H1 (cell line): ENCODE measurements around the gene IL3. TPM values are rescaled to one million over a fixed set of nuclear protein-coding genes. Genes with fewer than 3 reads are reported as not detected.

ENCODE experiments used
- CHD7 ChIP-seq: fragments of 300-600 bp; sonication (generic); IDR thresholded peaks from 2 replicates; pipeline ENCODE4 v1.7.1; 2012; ENCODE audit warnings: low read length, moderate library complexity, mild to moderate bottlenecking, inconsistent platforms; ENCODE audit not compliant: insufficient replicate concordance
- EZH2 ChIP-seq: fragments of 200-600 bp; sonication (generic); IDR thresholded peaks from 2 replicates; pipeline ENCODE4 v1.7.1; 2012; ENCODE audit warnings: low read depth, mild to moderate bottlenecking, moderate library complexity, low read length, inconsistent platforms; ENCODE audit not compliant: severe bottlenecking
- GABPA ChIP-seq: IDR thresholded peaks from 2 replicates; pipeline ENCODE4 v1.6.1; 2011; ENCODE audit warnings: mild to moderate bottlenecking, low read length, moderate library complexity, borderline replicate concordance; ENCODE audit not compliant: insufficient read depth
- KDM1A ChIP-seq: fragments of 200-600, 300-600 bp; sonication (generic); IDR thresholded peaks from 2 replicates; pipeline ENCODE4 v1.7.1; 2016; ENCODE audit warnings: mild to moderate bottlenecking, low read length, borderline replicate concordance
- NRF1 ChIP-seq: IDR thresholded peaks from 2 replicates; pipeline ENCODE4 v1.6.1; 2011; ENCODE audit warnings: mild to moderate bottlenecking, low read depth, low read length, improper control_type of control experiment
- RAD21 ChIP-seq, 2 experiments: IDR thresholded peaks in 1 of 2; conservative IDR thresholded peaks in 1 of 2; 2 replicates each; pipeline ENCODE4 v1.6.1; 2011; ENCODE audit warnings: low read depth in 2 of 2, low read length in 2 of 2, improper control_type of control experiment in 1 of 2, inconsistent platforms in 1 of 2, mild to moderate bottlenecking in 1 of 2, moderate library complexity in 1 of 2
- RBBP5 ChIP-seq: IDR thresholded peaks from 2 replicates; pipeline ENCODE4 v1.7.1; 2012; ENCODE audit warnings: low read depth, mild to moderate bottlenecking, inconsistent platforms, low read length, moderate library complexity, borderline replicate concordance
- polyA plus RNA-seq, 7 experiments: library from polyadenylated mRNA; depleted of rRNA in 3 of 7; stranded (reverse) in 5 of 7; unstranded in 2 of 7; fragments of >200 nt in 5 of 7; fragments of 200-250 nt in 2 of 7; gene quantifications; 1 replicate in 5 of 7; 2 replicates in 1 of 7; 4 replicates in 1 of 7; pipeline versions ENCODE4 v1.2.1 to v1.2.3, GENCODE V29; 2011 to 2013; ENCODE audit warnings: missing spikeins in 2 of 7, mixed read lengths in 2 of 7
- total RNA-seq: library from RNA; stranded (reverse); fragmentation: NEBNext Ultra II Directional; extraction: Animal tissue kit (Norgen Biotek cat#: 25700); gene quantifications from 2 replicates; pipeline ENCODE4 v1.2.1, GENCODE V29; 2021
- TF ChIP-seq, protein P1 (sequence below): IDR thresholded peaks from 2 replicates; pipeline ENCODE4 v1.6.1; 2012; ENCODE audit warnings: inconsistent platforms

IL3 gene
- total and polyA plus RNA-seq, 2 of the 8 experiments (the other 6 are each of a cell fraction or from before 2014, with no cell fraction given) = not detected

GRCh38 chr5:132056610-132057497 is 3.6 kb upstream of the IL3 start (continued):
- TF ChIP-seq RAD21 (IDR thresholded peaks at IDR 0.05 in 1 of 2, conservative IDR thresholded peaks at IDR 0.05 in 1 of 2; ENCODE audit: low read depth in 2 of 2, low read length in 2 of 2) = no peak
- TF ChIP-seq CHD7 = no peak
- no peak for TF ChIP-seq KDM1A
- TF ChIP-seq GABPA = no peak
- TF ChIP-seq RBBP5 = no peak
- no peak for TF ChIP-seq EZH2
- TF ChIP-seq NRF1 = no peak
- TF ChIP-seq, protein P1, sequence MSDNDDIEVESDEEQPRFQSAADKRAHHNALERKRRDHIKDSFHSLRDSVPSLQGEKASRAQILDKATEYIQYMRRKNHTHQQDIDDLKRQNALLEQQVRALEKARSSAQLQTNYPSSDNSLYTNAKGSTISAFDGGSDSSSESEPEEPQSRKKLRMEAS = no peak
